ENCODE measurements around the gene MT2A. TPM values are rescaled to one million over a fixed set of nuclear protein-coding genes. Genes with fewer than 3 reads are reported as not detected.

MT2A gene
- total and polyA plus RNA-seq, 10 of the 15 experiments (the other 5 are each of a cell fraction or from before 2014, with no cell fraction given), result 7.3 to 271 (median 53.5) TPM

GRCh38 chr16:56576585-56577299 is 31.6 kb upstream of the MT2A start:
- ATAC-seq, result peak; percentile 100
- Histone ChIP-seq H3K79me2 (ENCODE audit: control insufficient read depth, insufficient read depth, low read length) (no peaks in the 10 kb centered on the region), H3K27me3 (replicated peaks in 1 of 2; ENCODE audit: control insufficient read depth in 2 of 2, insufficient read depth in 2 of 2, low read length in 1 of 2) (no peaks in the 10 kb centered on the region), H3K4me2 (ENCODE audit: control insufficient read depth, insufficient read depth) (no peak overlapping the region), H3K9me3 (replicated peaks; ENCODE audit: control insufficient read depth, insufficient read depth, low read length) (no peaks in the 10 kb centered on the region), H4K20me1 (ENCODE audit: control insufficient read depth, insufficient read depth) (no peaks in the 10 kb centered on the region), H2AFZ (ENCODE audit: control insufficient read depth, low read depth, low read length) (peak overlapping the region; percentile 73), H3K4me1 (ENCODE audit: control insufficient read depth, insufficient read depth, low read length) (no peaks in the 10 kb centered on the region), H3K4me3 (no peak overlapping the region), H3K9ac (ENCODE audit: control insufficient read depth, insufficient read depth, low read length) (no peak overlapping the region), H3K27ac (ENCODE audit: control insufficient read depth, insufficient read depth) (no peak overlapping the region), H3K36me3 (ENCODE audit: control insufficient read depth in 2 of 2, insufficient read depth in 2 of 2, low read length in 1 of 2) (no peaks in the 10 kb centered on the region)
- WGBS (ENCODE audit: insufficient coverage, insufficient replicate concordance, low lambda C conversion rate, missing lambda C conversion rate), result 0% methylated on average over 8 of the region's 8 CpGs
- CTCF ChIA-PET, result interaction anchor here (0.6 to 3.7 kb wide), 26 partner anchors 15 to 1613 kb away, joined by 3 to 90 read pairs (median 4); partner anchors contain the start of genes NUDT21 and OGFOD1
- POLR2A ChIA-PET, result no interaction called here
- BruUV-seq (replicated peaks), result no TSS peak
- in situ Hi-C loops (cut with MboI) (loop anchor here (5.0 kb wide), 1 partner anchor 131 kb away; no protein-coding TSS in a partner anchor), intact Hi-C loops (cut with micrococcal nuclease; ENCODE audit: unreplicated experiment) (loop anchor here (1.0 to 2.0 kb wide), 2 partner anchors 126 to 212 kb away; no protein-coding TSS in a partner anchor)
- DNase-seq (ENCODE audit: low read depth, low spot score), result peak; percentile 32
- SMC1A ChIA-PET (ENCODE audit: uncharacterized antibody, unreplicated experiment), result interaction anchor here (0.7 to 3.1 kb wide), 15 partner anchors 12 to 216 kb away, joined by 3 to 67 read pairs (median 4); partner anchors contain the start of gene MT4
- peak; percentile 77 for FAIRE-seq
- RAD21 ChIA-PET (ENCODE audit: unreplicated experiment), result interaction anchor here (0.6 to 3.3 kb wide), 9 partner anchors 20 to 593 kb away, joined by 3 to 66 read pairs (median 3); partner anchors contain the start of gene MT2A
- TF ChIP-seq HDAC2 (IDR thresholded peaks at IDR 0.05), result no peak
- TF ChIP-seq RB1 (IDR thresholded peaks at IDR 0.05; ENCODE audit: borderline replicate concordance), result peak; percentile 58; the same call in 1 of the 2 replicates
- no peak for TF ChIP-seq ZNF24 (IDR thresholded peaks at IDR 0.05)
- TF ChIP-seq ZNF384 (IDR thresholded peaks at IDR 0.05; ENCODE audit: borderline replicate concordance, low read depth, low read length), result no peak
- TF ChIP-seq ETV6 (conservative IDR thresholded peaks at IDR 0.05 in 1 of 2, IDR thresholded peaks at IDR 0.05 in 1 of 2; ENCODE audit: borderline replicate concordance in 1 of 2, low read depth in 1 of 2), result no peak
- peak; percentile 95 for TF ChIP-seq RAD21 (IDR thresholded peaks at IDR 0.05; ENCODE audit: insufficient read depth, low read depth, low read length)
- TF ChIP-seq SMC3 (IDR thresholded peaks at IDR 0.05; ENCODE audit: borderline replicate concordance, low read length), result peak; percentile 91
- 0 out of 2 replicates have a peak, but pooled peaks have one; percentile 18 for TF ChIP-seq IKZF1 (conservative IDR thresholded peaks at IDR 0.05)
- 0 out of 2 replicates have a peak, but pooled peaks have one; percentile 16 for TF ChIP-seq IRF4 (IDR thresholded peaks at IDR 0.05; ENCODE audit: low read depth, low read length)
- TF ChIP-seq CEBPB (IDR thresholded peaks at IDR 0.05; ENCODE audit: borderline replicate concordance in 1 of 2, low read depth in 2 of 2, low read length in 2 of 2), result no peak
- no peak for TF ChIP-seq ELK1 (IDR thresholded peaks at IDR 0.05; ENCODE audit: low read depth, low read length)
- no peak for TF ChIP-seq PBX3 (IDR thresholded peaks at IDR 0.05; ENCODE audit: insufficient replicate concordance, low read depth, low read length)
- TF ChIP-seq BHLHE40 (IDR thresholded peaks at IDR 0.05; ENCODE audit: borderline replicate concordance in 1 of 2, low read depth in 2 of 2, low read length in 1 of 2), result 0 out of 4 replicates have a peak, but pooled peaks of 1 of the 2 experiments have one; percentile 23
- TF ChIP-seq SPI1 (IDR thresholded peaks at IDR 0.05; ENCODE audit: borderline replicate concordance, insufficient read depth, low read depth, low read length), result no peak
- peak; percentile 60; the same call in 1 of the 2 replicates for TF ChIP-seq SMARCA5 (IDR thresholded peaks at IDR 0.05)
- no peak for TF ChIP-seq SMAD1 (IDR thresholded peaks at IDR 0.05; ENCODE audit: low read depth, partially characterized antibody)
- no peak for TF ChIP-seq ZSCAN29 (IDR thresholded peaks at IDR 0.05)
- no peak for TF ChIP-seq ZBTB33 (IDR thresholded peaks at IDR 0.05)

Data from GM12878 (cell line).